ENCODE results near the gene VPS39. TPM values are rescaled to one million over a fixed set of nuclear protein-coding genes. Genes with fewer than 3 reads are reported as not detected.

Gene VPS39
- total RNA-seq, 3 donors from 2014 or later (not counting 1 experiment from before 2014, with no cell fraction given): 104 to 115 (median 112) TPM

DNA sequence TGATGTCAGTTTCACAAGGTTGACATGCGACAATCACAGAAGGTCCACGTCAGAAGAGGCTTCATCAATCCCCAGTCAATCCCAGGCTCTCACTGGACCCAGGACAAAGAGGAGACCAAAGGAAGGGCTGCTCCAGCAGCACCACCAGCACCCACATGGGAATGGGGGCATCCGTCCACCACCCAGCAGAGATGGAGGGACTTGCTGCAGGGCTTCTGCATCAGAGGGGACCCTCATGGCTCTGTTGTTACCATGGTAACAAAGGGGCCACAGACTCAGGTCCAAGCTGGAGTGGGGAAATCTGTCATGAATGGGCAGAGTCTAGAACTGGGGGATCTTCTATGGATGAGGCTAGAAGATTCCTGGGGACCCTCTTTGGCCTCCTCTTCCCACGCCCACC, 64.7 kb downstream of the VPS39 start:
- TF ChIP-seq, protein P1, sequence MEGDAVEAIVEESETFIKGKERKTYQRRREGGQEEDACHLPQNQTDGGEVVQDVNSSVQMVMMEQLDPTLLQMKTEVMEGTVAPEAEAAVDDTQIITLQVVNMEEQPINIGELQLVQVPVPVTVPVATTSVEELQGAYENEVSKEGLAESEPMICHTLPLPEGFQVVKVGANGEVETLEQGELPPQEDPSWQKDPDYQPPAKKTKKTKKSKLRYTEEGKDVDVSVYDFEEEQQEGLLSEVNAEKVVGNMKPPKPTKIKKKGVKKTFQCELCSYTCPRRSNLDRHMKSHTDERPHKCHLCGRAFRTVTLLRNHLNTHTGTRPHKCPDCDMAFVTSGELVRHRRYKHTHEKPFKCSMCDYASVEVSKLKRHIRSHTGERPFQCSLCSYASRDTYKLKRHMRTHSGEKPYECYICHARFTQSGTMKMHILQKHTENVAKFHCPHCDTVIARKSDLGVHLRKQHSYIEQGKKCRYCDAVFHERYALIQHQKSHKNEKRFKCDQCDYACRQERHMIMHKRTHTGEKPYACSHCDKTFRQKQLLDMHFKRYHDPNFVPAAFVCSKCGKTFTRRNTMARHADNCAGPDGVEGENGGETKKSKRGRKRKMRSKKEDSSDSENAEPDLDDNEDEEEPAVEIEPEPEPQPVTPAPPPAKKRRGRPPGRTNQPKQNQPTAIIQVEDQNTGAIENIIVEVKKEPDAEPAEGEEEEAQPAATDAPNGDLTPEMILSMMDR (IDR thresholded peaks at IDR 0.05): no peak
- H3K9me3 ChIP-seq (ENCODE audit: control insufficient read depth, insufficient read depth, low read length): no peaks in the 10 kb centered on the region
- DNase-seq (no peak), ATAC-seq (no peak)
- no peaks in the 10 kb centered on the region for H3K4me1 ChIP-seq (ENCODE audit: control insufficient read depth, insufficient read depth, low read length)
- H3K27me3 ChIP-seq (ENCODE audit: control insufficient read depth, insufficient read depth, low read length): no peaks in the 10 kb centered on the region
- Mint-ChIP-seq H3K36me3 (no peaks in the 10 kb centered on the region), H3K27ac (no peak overlapping the region), H3K9me3 (no peaks in the 10 kb centered on the region), H3K27me3 (ENCODE audit: low read depth in 2 of 2) (no peaks in the 10 kb centered on the region), H3K4me3 (no peak overlapping the region), H3K4me1 (no peaks in the 10 kb centered on the region)
- H3K36me3 ChIP-seq (ENCODE audit: control insufficient read depth, insufficient read depth, low read length): no peaks in the 10 kb centered on the region
- H3K27ac ChIP-seq (ENCODE audit: low read length): no peak overlapping the region
- no peak overlapping the region for H3K4me3 ChIP-seq (ENCODE audit: low read length)
- WGBS (ENCODE audit: insufficient coverage): 86% methylated on average over 4 of the region's 4 CpGs
- intact Hi-C loops (cut with micrococcal nuclease): no loop called here

DNA sequence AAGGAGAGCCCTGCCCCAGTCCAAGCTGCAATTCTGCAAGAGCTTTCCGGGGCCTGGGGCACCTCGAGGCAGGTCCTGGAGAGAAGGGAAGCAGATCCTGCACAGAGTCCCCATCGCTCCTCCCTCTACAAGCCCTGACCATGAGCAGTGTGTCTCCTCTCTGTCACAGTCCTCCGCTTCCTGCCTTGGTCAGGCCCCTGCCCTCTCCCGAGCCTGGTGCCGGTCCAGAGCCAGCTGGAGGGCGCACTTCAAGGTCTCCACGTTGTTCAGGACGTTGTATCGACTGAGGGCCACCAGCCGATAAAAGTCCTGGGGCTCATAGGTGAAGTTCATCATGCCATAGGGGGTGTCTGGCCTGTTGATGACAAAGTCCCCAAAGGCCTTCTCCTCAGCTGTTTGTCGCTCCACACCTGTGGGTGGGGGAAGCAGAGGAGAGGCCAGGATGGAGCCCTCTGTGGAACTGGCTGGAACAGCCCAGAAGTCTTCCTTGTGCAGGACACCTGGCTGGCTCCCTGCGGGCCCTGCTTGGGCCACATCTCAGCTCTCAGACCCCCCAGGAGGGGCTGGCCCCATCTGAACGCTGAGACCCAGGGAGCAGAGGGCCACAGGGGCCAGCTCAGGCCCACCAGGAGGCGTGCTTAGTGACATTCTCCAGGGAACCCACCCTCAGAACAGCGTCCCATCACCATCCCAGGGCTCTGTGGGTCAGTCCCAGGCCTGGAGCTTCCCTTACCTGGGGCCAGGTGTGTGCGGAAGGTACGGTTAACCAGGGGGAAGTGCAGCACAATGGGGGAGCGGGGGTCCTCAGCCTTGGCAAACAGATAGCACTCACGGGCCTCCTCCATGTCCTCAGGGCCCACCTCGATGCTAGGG, 66.1 kb downstream of the VPS39 start:
- TF ChIP-seq, protein P1 (IDR thresholded peaks at IDR 0.05): no peak

DNA sequence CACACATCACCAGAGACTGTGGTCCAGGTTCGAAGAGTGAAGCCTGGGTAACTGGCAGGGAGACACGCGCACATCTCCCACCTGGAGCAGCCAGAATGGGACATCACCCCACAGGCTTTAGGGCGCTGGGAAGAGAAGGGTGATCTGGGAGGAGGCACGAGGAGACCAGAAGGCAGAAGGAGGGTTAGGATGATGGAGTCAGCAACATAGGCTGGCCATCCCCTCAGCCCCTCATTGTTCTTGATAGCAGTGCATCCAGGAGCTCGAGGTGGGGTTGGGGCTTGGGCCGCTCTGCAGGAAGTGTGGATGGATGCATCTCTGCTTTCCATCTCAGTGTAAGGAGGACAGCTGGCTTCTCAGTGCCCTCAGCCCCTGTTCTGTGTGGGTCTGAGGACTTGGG, 66.9 kb downstream of the VPS39 start:
- Mint-ChIP-seq H3K27me3 (ENCODE audit: low read depth in 2 of 2) (no peaks in the 10 kb centered on the region), H3K36me3 (no peaks in the 10 kb centered on the region), H3K9me3 (no peaks in the 10 kb centered on the region), H3K27ac (no peak overlapping the region), H3K4me3 (no peak overlapping the region), H3K4me1 (no peaks in the 10 kb centered on the region)
- no peak for ATAC-seq
- Histone ChIP-seq H3K9me3 (ENCODE audit: control insufficient read depth, insufficient read depth, low read length) (no peaks in the 10 kb centered on the region), H3K36me3 (ENCODE audit: control insufficient read depth, insufficient read depth, low read length) (no peaks in the 10 kb centered on the region), H3K27me3 (ENCODE audit: control insufficient read depth, insufficient read depth, low read length) (no peaks in the 10 kb centered on the region), H3K4me1 (ENCODE audit: control insufficient read depth, insufficient read depth, low read length) (no peaks in the 10 kb centered on the region), H3K27ac (ENCODE audit: low read length) (no peak overlapping the region), H3K4me3 (ENCODE audit: low read length) (no peak overlapping the region)
- TF ChIP-seq, protein P1 (IDR thresholded peaks at IDR 0.05): no peak
- 88% methylated on average over 6 of the region's 7 CpGs for WGBS (ENCODE audit: insufficient coverage)
- intact Hi-C loops (cut with micrococcal nuclease): no loop called here
- no peak for DNase-seq

More for the DNA sequence above, 66.1 kb downstream of the VPS39 start:
- intact Hi-C loops (cut with micrococcal nuclease): no loop called here
- H3K27me3 ChIP-seq (ENCODE audit: control insufficient read depth, insufficient read depth, low read length): no peaks in the 10 kb centered on the region
- H3K9me3 Mint-ChIP-seq: no peaks in the 10 kb centered on the region
- DNase-seq (no peak), ATAC-seq (no peak)
- H3K9me3 ChIP-seq (ENCODE audit: control insufficient read depth, insufficient read depth, low read length): no peaks in the 10 kb centered on the region
- no peak overlapping the region for H3K4me3 ChIP-seq (ENCODE audit: low read length)
- no peak overlapping the region for H3K27ac ChIP-seq (ENCODE audit: low read length)
- H3K36me3 Mint-ChIP-seq: no peaks in the 10 kb centered on the region
- H3K4me1 Mint-ChIP-seq: no peaks in the 10 kb centered on the region
- no peaks in the 10 kb centered on the region for H3K4me1 ChIP-seq (ENCODE audit: control insufficient read depth, insufficient read depth, low read length)
- H3K27me3 Mint-ChIP-seq (ENCODE audit: low read depth in 2 of 2): no peaks in the 10 kb centered on the region
- 86% methylated on average over 21 of the region's 21 CpGs for WGBS (ENCODE audit: insufficient coverage)
- H3K27ac Mint-ChIP-seq: no peak overlapping the region
- no peaks in the 10 kb centered on the region for H3K36me3 ChIP-seq (ENCODE audit: control insufficient read depth, insufficient read depth, low read length)
- H3K4me3 Mint-ChIP-seq: no peak overlapping the region
